HL-60 (cell line): ENCODE measurements around the gene SLITRK4.

ENCODE experiments used
- GABPA ChIP-seq: IDR thresholded peaks from 2 replicates; pipeline ENCODE4 v1.6.1; 2012; ENCODE audit warnings: low read depth
- TF ChIP-seq, protein P1 (sequence below): IDR thresholded peaks from one replicate; pipeline ENCODE4 v1.5.1; 2011; ENCODE audit warnings: low read length, control low read depth, inconsistent platforms; ENCODE audit not compliant: insufficient read depth

- TF ChIP-seq, protein P1, sequence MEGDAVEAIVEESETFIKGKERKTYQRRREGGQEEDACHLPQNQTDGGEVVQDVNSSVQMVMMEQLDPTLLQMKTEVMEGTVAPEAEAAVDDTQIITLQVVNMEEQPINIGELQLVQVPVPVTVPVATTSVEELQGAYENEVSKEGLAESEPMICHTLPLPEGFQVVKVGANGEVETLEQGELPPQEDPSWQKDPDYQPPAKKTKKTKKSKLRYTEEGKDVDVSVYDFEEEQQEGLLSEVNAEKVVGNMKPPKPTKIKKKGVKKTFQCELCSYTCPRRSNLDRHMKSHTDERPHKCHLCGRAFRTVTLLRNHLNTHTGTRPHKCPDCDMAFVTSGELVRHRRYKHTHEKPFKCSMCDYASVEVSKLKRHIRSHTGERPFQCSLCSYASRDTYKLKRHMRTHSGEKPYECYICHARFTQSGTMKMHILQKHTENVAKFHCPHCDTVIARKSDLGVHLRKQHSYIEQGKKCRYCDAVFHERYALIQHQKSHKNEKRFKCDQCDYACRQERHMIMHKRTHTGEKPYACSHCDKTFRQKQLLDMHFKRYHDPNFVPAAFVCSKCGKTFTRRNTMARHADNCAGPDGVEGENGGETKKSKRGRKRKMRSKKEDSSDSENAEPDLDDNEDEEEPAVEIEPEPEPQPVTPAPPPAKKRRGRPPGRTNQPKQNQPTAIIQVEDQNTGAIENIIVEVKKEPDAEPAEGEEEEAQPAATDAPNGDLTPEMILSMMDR, result no peak
- TF ChIP-seq GABPA, result no peak
Observed at GRCh38 chrX:143635915-143636314, at the start of gene SLITRK4.
